ENCODE data around the gene FARSB.

The FARSB gene

GRCh38 chr2:222656526-222657446, 894 bp upstream of the FARSB start:
- H3K4me1 ChIP-seq (ENCODE audit: insufficient read depth, low read length): no peaks in the 10 kb centered on the region
- no peaks in the 10 kb centered on the region for H3K27me3 ChIP-seq (ENCODE audit: insufficient read depth, low read length)
- H3K27ac ChIP-seq (ENCODE audit: low read length): peak overlapping the region; percentile 90
- H3K36me3 ChIP-seq (ENCODE audit: insufficient read depth, low read depth, low read length): no peaks in the 10 kb centered on the region
- no peaks in the 10 kb centered on the region for H3K9me3 ChIP-seq (ENCODE audit: insufficient read depth, low read depth, low read length)
- H3K4me3 ChIP-seq (ENCODE audit: low read length): peak overlapping the region; percentile 95
- H3K9ac ChIP-seq (ENCODE audit: low read depth, low read length): peak overlapping the region; percentile 90

- H3K27ac ChIP-seq (ENCODE audit: low read length): no peak overlapping the region
- H3K9ac ChIP-seq (ENCODE audit: low read depth, low read length): no peak overlapping the region; the same call in 1 of the 2 replicates
Observed at GRCh38 chr2:222653280-222653679, 2.6 kb downstream of the FARSB start.

GRCh38 chr2:222652491-222653255, 3.2 kb downstream of the FARSB start:
- no peaks in the 10 kb centered on the region for H3K27me3 ChIP-seq (ENCODE audit: insufficient read depth, low read length)
- no peak overlapping the region for H3K4me3 ChIP-seq (ENCODE audit: low read length)
- no peaks in the 10 kb centered on the region for H3K9me3 ChIP-seq (ENCODE audit: insufficient read depth, low read depth, low read length)
- no peak overlapping the region for H3K27ac ChIP-seq (ENCODE audit: low read length)
- no peak overlapping the region; the same call in 1 of the 2 replicates for H3K9ac ChIP-seq (ENCODE audit: low read depth, low read length)
- H3K36me3 ChIP-seq (ENCODE audit: insufficient read depth, low read depth, low read length): peaks cover 10% of the 10 kb centered on the region
- H3K4me1 ChIP-seq (ENCODE audit: insufficient read depth, low read length): no peaks in the 10 kb centered on the region

More at GRCh38 chr2:222653280-222653679, 2.6 kb downstream of the FARSB start:
- H3K27me3 ChIP-seq (ENCODE audit: insufficient read depth, low read length): no peaks in the 10 kb centered on the region
- H3K36me3 ChIP-seq (ENCODE audit: insufficient read depth, low read depth, low read length): peaks cover 4% of the 10 kb centered on the region
- no peak overlapping the region for H3K4me3 ChIP-seq (ENCODE audit: low read length)
- no peaks in the 10 kb centered on the region for H3K4me1 ChIP-seq (ENCODE audit: insufficient read depth, low read length)
- H3K9me3 ChIP-seq (ENCODE audit: insufficient read depth, low read depth, low read length): no peaks in the 10 kb centered on the region

DNA sequence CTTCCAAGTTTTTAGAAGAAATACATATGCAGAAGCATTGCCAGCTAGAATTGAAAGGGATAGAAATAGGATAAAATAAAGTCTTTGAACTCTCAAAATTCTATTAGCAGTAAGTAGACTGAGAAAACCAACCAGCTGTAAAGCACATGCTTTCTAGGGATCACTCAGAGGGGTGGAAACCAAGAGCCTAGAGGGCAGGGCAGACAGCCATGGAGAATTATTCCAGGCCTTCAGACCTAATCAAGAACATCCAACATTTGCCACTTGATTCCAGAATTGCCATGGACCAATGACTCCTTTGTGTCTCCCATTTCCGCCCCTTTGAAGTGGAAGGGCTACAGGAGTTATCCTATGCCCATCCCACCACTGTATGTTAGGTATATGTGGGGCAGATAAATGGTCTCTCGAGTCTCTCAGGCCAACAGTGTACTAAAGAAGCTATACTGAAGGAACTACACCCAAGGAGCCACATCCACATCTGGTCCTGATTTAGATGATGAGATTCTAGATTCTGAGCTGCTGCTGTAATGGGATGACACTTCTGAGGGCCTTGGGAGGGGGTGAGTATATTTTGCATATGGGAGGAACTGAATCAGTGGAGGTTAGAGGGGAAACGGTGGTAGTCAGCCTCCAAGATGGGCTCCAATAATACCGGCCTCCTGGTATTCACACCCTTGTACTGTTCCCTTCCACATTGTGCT, 4.0 kb downstream of the FARSB start:
- H3K4me1 ChIP-seq (ENCODE audit: insufficient read depth, low read length): no peaks in the 10 kb centered on the region
- no peaks in the 10 kb centered on the region for H3K27me3 ChIP-seq (ENCODE audit: insufficient read depth, low read length)
- H3K9ac ChIP-seq (ENCODE audit: low read depth, low read length): no peak overlapping the region
- peaks cover 18% of the 10 kb centered on the region for H3K36me3 ChIP-seq (ENCODE audit: insufficient read depth, low read depth, low read length)
- no peak overlapping the region for H3K27ac ChIP-seq (ENCODE audit: low read length)
- no peak overlapping the region for H3K4me3 ChIP-seq (ENCODE audit: low read length)
- no peaks in the 10 kb centered on the region for H3K9me3 ChIP-seq (ENCODE audit: insufficient read depth, low read depth, low read length)

- Histone ChIP-seq H3K27me3 (ENCODE audit: insufficient read depth, low read length) (no peaks in the 10 kb centered on the region), H3K4me1 (ENCODE audit: insufficient read depth, low read length) (no peaks in the 10 kb centered on the region), H3K36me3 (ENCODE audit: insufficient read depth, low read depth, low read length) (peaks cover 38% of the 10 kb centered on the region), H3K4me3 (ENCODE audit: low read length) (no peak overlapping the region), H3K9me3 (ENCODE audit: insufficient read depth, low read depth, low read length) (no peaks in the 10 kb centered on the region), H3K27ac (ENCODE audit: low read length) (no peak overlapping the region), H3K9ac (ENCODE audit: low read depth, low read length) (no peak overlapping the region)
Observed at GRCh38 chr2:222649801-222650200, 6.1 kb downstream of the FARSB start.

DNA sequence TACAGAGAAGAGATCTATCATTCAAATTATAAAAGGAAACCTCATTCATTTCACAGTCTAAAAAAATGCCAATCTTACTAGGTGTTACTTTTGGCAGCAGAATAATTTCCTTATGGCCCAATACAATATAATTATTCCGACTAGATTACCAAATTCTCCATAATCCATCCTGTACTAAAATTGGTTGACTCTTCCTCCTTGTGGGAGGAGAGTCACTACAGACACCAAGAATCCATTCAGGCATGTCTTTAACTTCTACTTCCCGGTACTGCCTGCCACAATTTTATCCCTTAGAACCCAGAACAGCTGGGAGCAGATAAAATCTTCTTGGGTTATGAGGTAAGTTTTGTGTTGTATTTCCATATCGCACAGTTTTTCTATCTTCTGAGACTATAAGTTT, 9.9 kb downstream of the FARSB start:
- peaks cover 69% of the 10 kb centered on the region for H3K36me3 ChIP-seq (ENCODE audit: insufficient read depth, low read depth, low read length)
- H3K4me1 ChIP-seq (ENCODE audit: insufficient read depth, low read length): no peaks in the 10 kb centered on the region
- H3K4me3 ChIP-seq (ENCODE audit: low read length): no peak overlapping the region
- H3K27ac ChIP-seq (ENCODE audit: low read length): no peak overlapping the region
- no peaks in the 10 kb centered on the region for H3K27me3 ChIP-seq (ENCODE audit: insufficient read depth, low read length)
- H3K9ac ChIP-seq (ENCODE audit: low read depth, low read length): no peak overlapping the region
- no peaks in the 10 kb centered on the region for H3K9me3 ChIP-seq (ENCODE audit: insufficient read depth, low read depth, low read length)

DNA sequence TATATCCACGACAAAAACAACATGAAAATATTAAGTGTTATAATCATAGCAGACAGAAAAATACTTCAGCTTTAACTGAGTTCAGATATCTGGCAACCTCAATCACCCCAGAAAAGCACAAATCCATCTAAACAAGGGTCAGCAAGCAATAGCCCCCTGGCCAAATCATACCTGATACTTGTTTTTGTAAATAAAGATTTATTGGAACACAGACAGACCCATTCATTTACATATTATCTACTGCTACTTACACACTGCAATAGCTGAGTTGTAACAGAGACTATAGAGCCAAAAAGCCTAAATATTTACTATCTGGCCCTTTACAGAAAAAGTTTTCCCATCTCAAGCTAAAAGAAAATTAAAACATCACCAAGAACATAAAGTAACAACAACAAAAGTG, 12.8 kb downstream of the FARSB start:
- no peaks in the 10 kb centered on the region for H3K4me1 ChIP-seq (ENCODE audit: insufficient read depth, low read length)
- H3K4me3 ChIP-seq (ENCODE audit: low read length): no peak overlapping the region
- H3K27me3 ChIP-seq (ENCODE audit: insufficient read depth, low read length): no peaks in the 10 kb centered on the region
- no peaks in the 10 kb centered on the region for H3K9me3 ChIP-seq (ENCODE audit: insufficient read depth, low read depth, low read length)
- no peak overlapping the region for H3K9ac ChIP-seq (ENCODE audit: low read depth, low read length)
- H3K27ac ChIP-seq (ENCODE audit: low read length): no peak overlapping the region
- H3K36me3 ChIP-seq (ENCODE audit: insufficient read depth, low read depth, low read length): peaks cover 89% of the 10 kb centered on the region

DNA sequence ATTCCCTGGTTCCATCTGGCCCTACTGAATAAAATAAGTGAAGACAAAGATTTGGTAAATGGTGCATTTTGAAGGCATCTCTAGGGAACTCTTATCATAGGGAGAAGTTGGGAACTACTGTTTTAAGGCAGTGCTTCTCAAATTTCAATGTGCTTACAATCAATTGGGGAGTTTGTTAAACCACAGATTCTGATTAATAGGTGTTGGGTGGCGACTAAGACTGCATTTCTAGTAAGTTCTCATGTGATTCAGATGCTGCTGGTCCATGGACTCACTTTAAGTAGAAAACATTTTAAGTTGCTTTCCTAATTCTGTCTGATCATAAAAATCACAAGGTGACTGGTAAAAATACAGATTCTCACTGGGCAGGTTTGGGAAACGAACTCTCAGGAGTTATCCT, 14.6 kb downstream of the FARSB start:
- Histone ChIP-seq H3K36me3 (ENCODE audit: insufficient read depth, low read depth, low read length) (peaks cover 89% of the 10 kb centered on the region), H3K4me3 (ENCODE audit: low read length) (no peak overlapping the region)

DNA sequence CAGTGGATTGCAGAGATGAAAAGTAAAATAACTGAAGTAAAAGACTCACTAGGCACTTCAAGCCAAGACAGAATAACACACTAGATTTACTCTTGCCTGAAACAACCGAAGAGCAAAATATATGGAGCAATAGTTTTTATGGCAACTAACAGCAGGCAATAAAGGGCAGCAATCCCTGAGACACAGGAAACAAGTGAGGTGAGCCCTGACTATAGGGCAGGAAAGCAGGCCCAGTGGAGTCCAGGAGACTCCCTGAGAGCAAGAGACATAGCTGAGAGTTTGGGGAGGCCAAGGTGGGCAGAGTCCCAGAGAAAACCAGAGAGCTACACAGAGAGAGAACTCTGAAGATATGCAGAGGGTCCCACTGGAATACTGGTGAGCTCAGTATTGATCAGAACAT, 18.8 kb downstream of the FARSB start:
- Histone ChIP-seq H3K27me3 (ENCODE audit: insufficient read depth, low read length) (no peaks in the 10 kb centered on the region), H3K4me3 (ENCODE audit: low read length) (no peak overlapping the region), H3K27ac (ENCODE audit: low read length) (no peak overlapping the region), H3K9ac (ENCODE audit: low read depth, low read length) (no peak overlapping the region), H3K4me1 (ENCODE audit: insufficient read depth, low read length) (no peaks in the 10 kb centered on the region), H3K9me3 (ENCODE audit: insufficient read depth, low read depth, low read length) (no peaks in the 10 kb centered on the region), H3K36me3 (ENCODE audit: insufficient read depth, low read depth, low read length) (peaks cover 88% of the 10 kb centered on the region)

More for the DNA sequence above, 14.6 kb downstream of the FARSB start:
- no peaks in the 10 kb centered on the region for H3K27me3 ChIP-seq (ENCODE audit: insufficient read depth, low read length)
- no peaks in the 10 kb centered on the region for H3K4me1 ChIP-seq (ENCODE audit: insufficient read depth, low read length)
- no peak overlapping the region for H3K27ac ChIP-seq (ENCODE audit: low read length)
- H3K9me3 ChIP-seq (ENCODE audit: insufficient read depth, low read depth, low read length): no peaks in the 10 kb centered on the region
- H3K9ac ChIP-seq (ENCODE audit: low read depth, low read length): no peak overlapping the region

- no peak overlapping the region for H3K27ac ChIP-seq (ENCODE audit: low read length)
- no peak overlapping the region for H3K4me3 ChIP-seq (ENCODE audit: low read length)
- H3K9me3 ChIP-seq (ENCODE audit: insufficient read depth, low read depth, low read length): no peaks in the 10 kb centered on the region
- peaks cover 95% of the 10 kb centered on the region for H3K36me3 ChIP-seq (ENCODE audit: insufficient read depth, low read depth, low read length)
- H3K9ac ChIP-seq (ENCODE audit: low read depth, low read length): no peak overlapping the region
- H3K27me3 ChIP-seq (ENCODE audit: insufficient read depth, low read length): no peaks in the 10 kb centered on the region
- H3K4me1 ChIP-seq (ENCODE audit: insufficient read depth, low read length): no peaks in the 10 kb centered on the region
Observed at GRCh38 chr2:222635295-222635694, 20.6 kb downstream of the FARSB start.

GRCh38 chr2:222627764-222628163, 28.1 kb downstream of the FARSB start:
- Histone ChIP-seq H3K27me3 (ENCODE audit: insufficient read depth, low read length) (no peaks in the 10 kb centered on the region), H3K9ac (ENCODE audit: low read depth, low read length) (no peak overlapping the region), H3K27ac (ENCODE audit: low read length) (no peak overlapping the region), H3K4me1 (ENCODE audit: insufficient read depth, low read length) (no peaks in the 10 kb centered on the region), H3K9me3 (ENCODE audit: insufficient read depth, low read depth, low read length) (no peaks in the 10 kb centered on the region), H3K36me3 (ENCODE audit: insufficient read depth, low read depth, low read length) (peaks cover 89% of the 10 kb centered on the region), H3K4me3 (ENCODE audit: low read length) (no peak overlapping the region)
